GM19240 (cell line): ENCODE data around the gene DYRK1A.

ENCODE experiments used
- DNase-seq: peaks from one replicate; pipeline ENCODE4 v3.0.0; 2011; ENCODE audit warnings: low spot score; ENCODE audit not compliant: insufficient read length

DYRK1A gene

DNA sequence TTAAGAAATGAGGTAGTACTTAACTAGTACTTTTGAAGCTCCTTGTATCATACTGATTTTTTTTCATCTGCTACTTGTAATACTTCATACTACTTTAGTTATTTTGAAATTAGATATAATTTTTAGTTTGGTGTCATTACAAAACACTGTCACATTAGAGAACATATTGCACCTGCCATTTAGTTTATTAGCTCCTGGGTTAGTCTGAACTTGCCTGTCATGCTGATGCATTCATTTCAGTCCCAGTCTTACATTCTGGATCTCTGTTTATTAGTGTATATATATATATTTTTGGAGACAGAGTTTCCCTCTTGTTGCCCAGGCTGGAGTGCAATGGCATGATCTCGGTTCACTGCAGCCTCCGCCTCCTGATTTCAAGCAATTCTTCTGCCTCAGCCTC is 50.3 kb downstream of the DYRK1A start:
- no peak for DNase-seq

DNA sequence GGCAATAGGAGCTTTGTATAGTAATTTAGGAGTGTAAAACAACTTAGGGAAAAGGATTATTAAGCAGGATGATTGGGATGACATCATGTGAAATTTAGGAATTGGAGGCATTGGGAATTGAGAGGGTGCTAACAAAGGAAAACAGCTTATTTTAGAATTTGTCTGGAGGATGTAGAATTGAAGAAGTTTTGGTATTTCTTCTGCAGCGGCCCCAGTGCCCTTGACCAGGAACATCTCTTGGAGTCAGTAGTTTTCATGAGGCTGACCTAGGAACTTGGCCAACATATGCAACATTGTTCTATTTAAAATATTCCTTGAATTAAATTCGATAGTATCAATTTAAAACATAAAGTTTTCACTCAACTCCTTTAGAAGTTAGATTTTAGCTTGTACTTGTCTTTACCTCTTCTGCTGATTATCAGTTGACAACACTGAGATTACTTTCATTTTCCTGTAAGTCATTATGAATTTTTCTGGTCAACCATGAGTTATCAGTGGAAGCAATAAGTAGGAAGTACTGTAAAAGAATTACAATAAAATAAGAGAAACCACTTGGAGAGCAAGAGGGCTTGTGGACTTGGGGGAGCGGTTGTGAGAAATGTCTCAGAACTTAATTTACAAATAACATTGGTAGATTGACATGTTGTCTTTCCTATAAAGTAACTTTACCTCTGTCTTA is 52.8 kb downstream of the DYRK1A start:
- no peak for DNase-seq

DNA sequence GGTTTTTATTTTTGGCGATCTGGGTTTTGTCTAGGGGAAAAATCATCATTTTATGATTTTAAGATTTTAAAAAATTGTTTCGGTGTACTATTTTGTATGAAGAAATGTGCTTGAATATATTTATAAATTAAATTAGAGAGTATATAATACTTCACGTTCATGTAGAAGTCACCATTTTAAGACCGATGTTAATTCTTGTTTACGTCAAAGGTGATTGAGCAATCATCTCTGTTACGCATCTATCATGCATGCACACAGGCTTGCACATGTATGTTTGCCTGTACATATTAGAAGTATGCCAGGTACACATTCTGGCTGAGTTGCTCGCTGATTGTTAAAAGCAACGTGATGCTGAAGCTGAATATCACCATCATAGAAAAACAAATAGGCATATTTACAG is 54.7 kb downstream of the DYRK1A start:
- DNase-seq, result no peak

DNA sequence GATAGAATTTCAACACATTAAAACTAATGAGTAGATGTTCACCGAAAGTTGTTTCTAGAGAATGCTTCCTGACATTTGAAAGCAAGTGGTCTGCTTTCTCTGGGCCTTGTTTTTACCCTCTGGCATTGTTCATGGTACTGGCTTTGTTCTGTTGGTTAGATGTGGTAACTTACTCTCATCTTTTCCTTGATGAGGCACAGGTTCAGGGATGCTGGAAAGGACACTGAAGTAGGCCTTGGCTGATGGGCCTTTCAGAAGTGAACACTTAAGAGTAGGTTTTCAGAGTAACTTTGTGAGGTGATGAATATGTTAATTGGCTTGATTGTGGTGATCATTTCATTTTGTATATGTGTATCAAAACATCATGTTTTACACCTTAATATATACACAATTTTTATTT is 55.8 kb downstream of the DYRK1A start:
- no peak for DNase-seq

DNA sequence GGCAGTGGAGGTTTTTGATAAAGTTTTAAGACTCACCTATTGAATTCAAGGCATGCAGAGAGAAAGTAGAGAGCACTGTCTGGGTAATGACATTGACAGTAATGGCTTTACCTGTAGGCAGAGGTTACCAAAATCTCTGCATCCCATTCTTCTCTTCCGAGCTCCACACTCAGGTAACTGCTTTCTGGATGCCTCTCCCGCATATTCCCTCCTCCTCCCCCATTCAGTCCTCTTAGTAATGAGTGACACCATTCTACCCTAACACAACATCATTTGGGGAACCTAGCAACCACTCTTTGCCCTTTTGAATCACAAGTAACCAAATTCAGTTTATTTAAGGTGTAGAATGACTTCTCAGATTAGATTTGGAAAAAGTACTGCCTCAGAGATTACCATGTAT is 56.5 kb downstream of the DYRK1A start:
- DNase-seq, result no peak

DNA sequence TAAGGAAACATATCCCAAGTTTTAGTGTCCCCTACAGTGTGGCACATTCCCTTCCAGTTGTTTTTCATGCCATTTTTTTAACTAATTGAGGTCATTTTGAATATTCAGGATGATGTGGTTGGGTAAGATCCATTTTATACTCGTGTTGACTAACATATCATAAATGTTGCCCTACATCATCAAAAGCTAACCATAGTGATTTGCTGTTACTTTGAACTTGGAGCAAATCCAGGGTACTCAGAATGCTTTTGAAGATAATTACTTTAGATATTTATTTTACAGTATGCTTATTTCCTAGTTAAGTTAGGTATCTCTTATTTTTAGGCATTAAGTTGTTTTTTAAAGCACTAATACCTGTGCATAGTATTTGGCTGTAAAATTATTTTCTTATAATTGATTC is 57.8 kb downstream of the DYRK1A start:
- no peak for DNase-seq

DNA sequence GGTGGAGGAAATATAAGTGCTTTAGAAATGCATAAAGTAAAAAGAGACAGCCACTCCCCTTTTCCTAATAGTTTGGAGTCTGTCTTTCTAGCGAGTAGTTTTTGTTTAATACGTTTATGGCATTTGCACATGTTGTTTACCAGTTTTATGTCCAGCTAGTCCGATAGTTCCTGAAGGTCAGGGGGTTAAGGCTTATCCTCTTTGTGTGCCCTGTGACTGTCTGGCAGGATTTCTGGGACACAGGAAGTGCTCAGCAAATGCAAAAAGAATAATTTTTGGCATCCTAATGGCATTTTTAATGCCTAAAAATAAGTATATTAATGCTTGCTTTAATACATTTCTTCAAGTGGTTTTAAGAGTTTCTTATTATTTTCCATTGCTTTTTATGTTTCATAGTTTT is 58.4 kb downstream of the DYRK1A start:
- no peak for DNase-seq

DNA sequence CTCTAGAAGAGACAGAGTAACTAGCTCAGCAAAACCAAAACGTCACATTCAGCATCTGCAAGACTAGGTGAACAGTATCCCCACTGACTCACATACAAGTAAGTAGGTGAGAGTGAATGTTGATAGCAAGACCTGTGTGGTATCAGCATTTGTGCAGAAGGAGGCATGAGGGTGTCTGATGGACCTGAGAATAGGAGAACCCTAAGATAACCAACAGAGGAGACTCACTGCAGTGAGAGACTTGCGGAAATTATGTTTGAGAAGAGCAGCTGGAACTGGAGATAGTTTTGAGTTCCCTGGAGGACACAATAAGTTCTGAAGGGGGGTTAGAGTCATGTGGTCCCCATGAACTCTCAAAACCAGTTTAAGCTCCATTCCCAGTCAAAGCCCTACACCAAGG is 59.1 kb downstream of the DYRK1A start:
- no peak for DNase-seq

DNA sequence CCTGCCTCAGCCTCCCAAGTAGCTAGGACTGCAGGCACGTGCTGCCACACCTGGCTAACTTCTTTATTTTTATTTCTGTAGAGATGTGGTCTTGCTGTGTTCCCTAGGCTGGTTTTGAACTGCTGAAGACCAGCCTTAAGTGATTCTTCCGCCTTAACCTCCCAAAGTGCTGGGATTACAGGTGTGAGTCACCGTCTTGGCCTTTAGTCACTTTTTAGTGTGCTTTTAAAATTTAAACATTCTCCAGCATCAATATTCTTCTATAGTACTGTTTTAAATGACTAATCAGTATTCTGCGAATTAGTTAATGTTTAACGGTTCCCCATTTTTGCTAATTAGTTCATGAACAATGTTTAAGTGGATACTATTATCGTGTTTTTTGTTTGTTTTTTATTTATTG is 60.6 kb downstream of the DYRK1A start:
- DNase-seq, result no peak

DNA sequence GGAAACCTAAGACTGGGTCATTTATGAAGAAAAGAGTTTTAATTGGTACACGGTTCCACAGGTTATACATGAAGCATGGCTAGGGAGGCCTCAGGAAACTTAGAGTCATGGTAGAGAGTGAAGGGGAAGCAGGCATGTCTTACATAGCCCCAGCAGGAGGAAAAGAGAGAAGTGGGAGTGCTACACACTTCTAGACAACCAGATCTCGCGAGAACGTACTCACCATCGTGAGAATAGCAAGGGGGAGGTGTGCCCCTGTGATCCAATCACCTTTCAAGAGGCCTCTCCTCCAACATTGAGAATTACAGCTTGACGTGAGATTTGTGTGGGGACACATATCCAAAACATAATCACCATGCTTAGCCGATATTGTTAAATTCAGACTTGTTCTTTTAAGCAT is 62.8 kb downstream of the DYRK1A start:
- DNase-seq, result no peak

DNA sequence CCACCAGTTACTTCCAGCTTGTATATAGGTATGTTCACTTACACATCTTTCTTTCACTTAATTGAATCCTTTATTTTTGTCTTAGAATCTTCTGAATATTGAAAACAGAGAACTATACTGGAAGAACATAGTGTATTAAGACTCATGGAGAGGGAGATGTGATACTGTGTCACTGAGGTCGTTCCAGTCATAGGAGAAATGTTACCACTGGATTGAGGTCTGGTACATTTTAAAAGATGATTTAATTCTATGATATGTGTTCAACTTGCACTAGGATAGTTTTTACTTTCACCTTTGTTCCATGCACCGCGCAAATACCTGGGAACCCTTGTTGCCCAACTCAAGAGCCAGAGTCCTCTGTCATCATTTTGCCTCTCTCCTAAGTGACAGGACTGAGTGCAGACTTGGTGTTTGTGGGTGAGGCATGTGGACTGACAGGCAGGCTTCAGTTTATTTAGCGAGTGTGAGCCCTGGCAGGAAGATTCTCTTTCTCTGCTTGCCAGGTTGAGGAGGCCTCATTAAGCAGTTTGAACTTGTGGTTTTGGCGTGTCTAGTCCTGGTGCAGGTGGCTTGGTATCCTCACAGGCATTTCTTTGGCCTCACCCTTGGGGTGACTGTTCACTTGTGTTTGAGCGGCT is 63.7 kb downstream of the DYRK1A start:
- DNase-seq, result no peak

DNA sequence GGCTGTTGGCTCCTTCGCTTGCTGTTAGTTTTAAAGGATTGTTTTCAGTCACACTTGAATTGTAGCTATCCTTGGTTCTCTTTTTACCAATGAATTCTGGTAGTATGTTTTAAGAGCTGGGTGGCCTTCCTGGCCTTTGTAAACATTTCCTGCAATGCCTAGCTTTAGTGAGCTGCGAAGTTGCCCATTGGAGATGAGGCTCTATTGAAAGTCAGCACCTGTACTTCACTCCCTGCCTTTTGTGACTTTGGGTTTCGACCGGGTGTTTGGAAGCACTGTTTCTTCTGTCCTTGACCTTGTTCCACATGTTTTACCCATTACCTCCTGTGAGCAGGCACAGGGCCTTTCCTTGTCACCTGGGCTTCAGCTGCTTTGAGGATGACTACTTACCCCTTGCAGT is 64.7 kb downstream of the DYRK1A start:
- DNase-seq, result no peak

DNA sequence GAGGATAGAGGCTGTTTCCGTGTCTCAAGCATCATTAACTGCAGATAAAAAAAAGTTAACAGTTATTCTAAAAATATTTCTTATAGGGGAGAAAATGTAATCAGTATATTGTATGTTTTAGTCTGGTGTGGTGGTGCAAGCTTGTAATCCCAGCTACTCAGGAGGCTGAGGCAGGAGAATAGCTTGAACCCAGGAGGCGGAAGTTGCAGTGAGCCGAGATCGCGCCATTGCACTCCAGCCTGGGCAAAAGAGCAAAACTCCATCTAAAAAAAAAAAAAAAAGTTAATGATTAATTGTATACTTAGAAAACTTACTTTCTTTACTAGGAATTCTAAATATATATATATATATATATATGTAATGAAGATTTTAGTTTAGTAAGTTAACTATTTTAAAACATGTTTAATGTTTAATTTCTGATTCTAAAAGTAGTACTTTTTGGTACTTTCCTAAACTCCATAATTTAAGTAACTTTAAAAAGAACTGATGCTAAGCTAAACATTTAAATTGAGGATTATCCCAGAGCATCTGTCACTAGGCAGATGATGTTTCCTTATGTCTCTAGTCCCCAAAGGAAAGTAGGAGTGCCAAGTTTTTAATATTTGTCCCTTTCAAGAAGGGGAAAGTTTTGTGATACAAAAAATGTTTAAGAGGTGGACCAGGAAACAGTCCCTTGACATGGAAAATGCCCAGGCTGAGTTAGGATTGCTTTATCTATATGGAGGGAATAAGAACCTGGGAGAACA is 66.3 kb downstream of the DYRK1A start:
- no peak for DNase-seq

DNA sequence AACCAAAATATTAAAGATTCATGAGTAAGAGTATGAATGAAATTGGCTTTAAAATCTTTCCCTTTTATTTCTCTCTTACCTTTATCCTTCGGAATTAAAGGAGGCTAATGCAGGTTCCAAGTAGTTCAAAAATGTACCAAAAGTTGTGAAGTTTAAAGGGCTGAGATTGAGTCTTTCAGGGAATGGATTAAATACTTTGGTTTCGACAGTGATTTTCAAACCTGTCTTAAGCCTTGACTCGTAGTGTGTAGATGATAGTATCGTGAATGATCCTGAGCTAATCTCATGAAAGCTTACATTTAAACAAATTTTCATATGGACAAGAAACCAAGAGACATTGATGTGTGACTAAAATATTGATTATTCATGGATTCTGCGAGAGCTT is 66.9 kb downstream of the DYRK1A start:
- no peak for DNase-seq

DNA sequence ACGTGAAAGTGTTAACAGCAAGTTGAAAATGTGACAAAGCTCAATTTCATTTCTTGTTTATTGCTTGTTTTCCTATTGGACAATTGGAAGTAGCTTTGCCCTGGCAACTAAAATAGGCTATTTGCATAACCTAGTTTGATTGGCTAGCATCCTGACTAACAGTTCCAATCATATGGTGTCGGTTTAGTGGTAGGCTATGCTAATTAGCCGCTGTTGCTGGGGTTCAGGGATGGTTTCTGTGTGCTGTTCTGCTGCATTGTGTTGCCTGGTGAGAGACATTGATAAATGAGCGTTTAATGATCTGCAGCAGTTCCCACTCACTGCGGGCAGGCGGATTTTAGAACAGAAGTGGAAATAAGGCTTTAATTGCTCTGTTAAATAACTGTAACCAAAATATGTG is 68.5 kb downstream of the DYRK1A start:
- no peak for DNase-seq

DNA sequence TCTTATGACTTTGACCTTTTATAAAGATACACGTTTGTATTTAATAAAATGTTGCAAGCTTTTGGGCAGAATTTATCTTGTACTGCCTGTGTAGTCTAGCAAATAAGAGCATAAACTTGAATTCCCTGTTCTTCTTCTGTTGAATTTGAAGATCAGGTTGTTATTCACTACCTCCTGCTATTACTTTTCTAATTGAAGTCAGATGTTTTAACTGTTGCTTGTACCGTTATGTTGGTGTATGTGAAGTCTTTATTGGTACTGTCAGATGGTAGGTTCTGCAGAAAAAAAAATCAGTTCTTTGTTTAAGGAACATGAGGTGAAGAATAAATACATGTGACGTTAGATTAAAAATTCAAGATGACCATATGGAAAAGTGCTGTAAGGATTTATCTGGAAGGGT is 69.1 kb downstream of the DYRK1A start:
- no peak for DNase-seq

DNA sequence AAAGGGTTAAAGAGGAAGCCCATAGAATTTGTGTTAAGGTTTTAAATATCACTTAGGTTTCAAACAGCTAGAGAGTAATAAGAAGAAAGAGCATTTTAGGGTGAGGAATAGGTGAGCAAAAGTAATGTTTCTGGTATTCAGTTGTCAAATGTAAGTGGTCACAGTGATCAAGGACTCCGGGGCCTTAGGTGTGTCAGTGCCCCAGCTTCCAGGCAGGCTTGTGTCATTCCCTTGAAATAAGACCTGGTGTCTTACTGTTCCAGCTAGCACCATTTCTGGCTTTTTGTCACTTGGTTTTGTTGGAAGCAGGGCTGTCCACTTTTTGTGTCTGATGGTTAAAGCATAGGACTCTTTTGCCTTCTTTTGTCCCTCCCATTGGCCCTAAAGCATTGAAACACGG is 69.6 kb downstream of the DYRK1A start:
- no peak for DNase-seq

DNA sequence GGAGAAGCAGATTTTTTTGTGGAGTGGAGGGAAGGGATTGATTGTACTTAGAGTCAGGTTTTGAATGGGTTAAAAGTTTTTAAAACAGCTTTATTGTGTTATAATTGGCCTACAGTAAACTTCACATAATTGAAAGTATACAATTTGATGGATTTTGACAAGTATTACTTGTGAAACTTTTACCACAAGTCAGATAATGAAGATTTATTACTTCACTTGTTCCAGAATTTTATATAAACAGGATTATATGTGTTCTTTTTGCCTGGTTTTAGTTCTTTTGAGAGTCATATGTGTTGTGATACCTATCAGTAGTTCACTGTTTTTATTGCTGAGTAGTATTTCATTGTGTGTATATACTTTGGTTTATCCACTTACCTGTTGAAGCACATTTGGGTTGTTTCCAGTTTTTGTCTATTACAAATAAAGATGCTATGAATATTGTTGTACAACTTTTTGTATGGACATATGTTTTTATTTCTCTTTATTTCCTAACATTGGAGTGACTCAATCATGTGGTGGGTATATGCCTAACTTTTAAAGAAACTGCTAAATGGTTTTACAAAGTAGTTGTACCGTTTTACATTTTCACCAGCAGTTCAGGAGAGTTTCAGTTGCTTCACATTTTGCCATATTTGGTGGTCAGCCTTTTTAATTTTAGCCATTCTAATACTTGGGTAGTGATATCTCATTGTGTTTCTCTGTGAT is 71.0 kb downstream of the DYRK1A start:
- no peak for DNase-seq

DNA sequence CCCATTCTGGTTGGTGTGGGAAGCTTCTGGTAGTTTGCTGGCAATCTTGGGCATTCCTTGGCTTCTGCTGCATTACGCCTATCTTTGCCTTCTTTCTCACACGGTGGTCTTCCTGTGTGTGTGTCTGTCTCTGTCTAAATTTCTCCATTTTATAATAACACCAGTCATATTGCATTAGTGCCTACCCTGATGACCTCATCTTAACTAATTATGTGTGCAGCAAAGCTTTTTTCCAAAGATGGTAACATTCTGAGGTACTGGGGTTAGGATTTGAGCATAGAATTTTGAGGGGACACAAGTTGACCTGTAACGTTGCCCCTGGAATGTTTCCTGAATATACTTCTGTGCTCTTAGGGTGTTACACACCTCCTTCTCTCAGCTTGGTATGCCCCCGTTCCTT is 77.1 kb downstream of the DYRK1A start:
- DNase-seq, result no peak

DNA sequence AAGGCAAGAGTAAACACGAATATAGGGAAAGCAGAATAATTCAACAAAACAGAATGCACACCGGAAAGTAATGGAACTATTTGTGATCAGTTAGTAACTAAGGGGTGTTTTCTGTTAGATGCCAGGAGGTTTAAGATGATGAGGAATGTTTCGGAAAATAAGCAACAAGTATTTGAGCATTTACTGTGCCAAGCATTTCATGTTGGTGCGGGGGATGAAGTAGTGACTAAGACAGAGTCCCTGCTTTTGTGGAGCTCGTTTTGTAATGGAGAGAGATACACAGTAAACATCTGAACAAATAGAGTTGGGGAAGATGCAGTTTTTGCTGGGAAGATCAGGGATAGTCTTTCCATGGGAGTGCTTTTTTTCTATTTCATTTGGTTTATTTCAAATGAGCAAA is 78.7 kb downstream of the DYRK1A start:
- no peak for DNase-seq

DNA sequence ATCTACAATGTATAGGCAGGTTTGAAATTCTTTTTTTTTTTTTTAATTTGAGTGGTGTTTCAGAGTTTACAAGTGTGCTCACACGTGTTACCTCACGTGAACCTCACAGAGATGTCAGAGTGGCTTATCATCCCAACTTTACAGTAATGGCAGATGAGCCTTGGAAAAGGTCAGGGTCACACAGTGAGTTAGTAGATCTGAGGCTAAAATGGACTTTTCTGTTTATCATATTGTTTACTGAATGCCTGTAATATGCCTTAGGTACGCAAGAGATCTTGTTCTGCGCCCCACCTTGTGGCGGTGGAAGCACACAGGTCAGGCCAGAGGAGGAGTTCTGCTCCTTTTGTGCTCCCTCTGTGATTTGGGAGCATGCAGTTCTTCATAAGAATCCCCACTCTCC is 80.0 kb downstream of the DYRK1A start:
- no peak for DNase-seq

DNA sequence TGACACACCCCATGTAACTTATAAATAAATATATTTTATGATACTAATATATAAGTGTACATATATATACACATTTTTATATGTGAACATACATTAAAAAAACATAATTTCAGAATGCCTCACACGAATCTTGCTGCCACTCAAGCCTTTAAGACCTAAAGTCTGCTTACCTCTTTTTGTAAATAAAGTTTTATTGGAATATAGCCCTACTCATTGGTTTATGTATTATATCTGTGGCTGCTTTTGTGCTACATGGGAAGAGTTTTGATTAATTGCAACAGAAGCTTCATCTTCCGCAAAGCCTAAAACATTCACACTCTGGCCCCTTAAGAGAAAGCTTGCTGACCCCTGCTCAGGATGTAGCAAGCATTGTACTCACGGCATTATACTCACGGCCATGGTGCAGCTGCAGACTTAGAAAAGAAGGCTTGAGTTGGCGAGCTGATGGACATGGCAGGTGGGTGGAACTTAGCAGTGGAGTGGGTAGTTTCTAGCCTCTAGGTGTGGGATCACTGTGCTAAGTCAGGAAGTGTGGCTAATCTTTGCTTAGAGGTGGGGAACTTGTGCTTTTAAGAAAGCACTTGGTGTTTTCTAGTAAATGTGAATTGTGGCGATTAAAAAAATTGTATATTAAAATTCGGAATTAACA is 80.8 kb downstream of the DYRK1A start:
- no peak for DNase-seq
